Activated T-helper 2 cell treated with anti-CD3 and anti-CD28 coated beads, Interferon-gamma antibody, Interleukin-2, Interleukin-4, amounts not matched to agents 10 μg/mL and 5 μg/mL and 100 μg/mL, durations not matched to agents 14 hours and 24 hours and 36 hours (primary cell): Measurements from ENCODE around the gene S1PR4. TPM values are rescaled to one million over a fixed set of nuclear protein-coding genes. Genes with fewer than 3 reads are reported as not detected.
"Not testable (repeated sequence)": the region's sequence is repeated elsewhere in the genome, so short reads cannot be mapped to it uniquely, and the experiment has no call there.

Experiments
- DNase-seq: peaks from one replicate; pipeline ENCODE4 v3.0.0; 2021; ENCODE audit warnings: low spot score
- H3K27ac Mint-ChIP-seq: one replicate; pipeline ENCODE4 v1.8.0; 2021; ENCODE audit warnings: mixed read lengths
- H3K27me3 Mint-ChIP-seq: one replicate; pipeline ENCODE4 v1.8.0; 2021; ENCODE audit warnings: low read depth, mixed read lengths
- H3K36me3 Mint-ChIP-seq: one replicate; pipeline ENCODE4 v1.8.0; 2021; ENCODE audit warnings: low read depth, mixed read lengths
- H3K4me1 Mint-ChIP-seq: one replicate; pipeline ENCODE4 v1.8.0; 2021; ENCODE audit warnings: low read depth, mixed read lengths
- H3K4me3 Mint-ChIP-seq: one replicate; pipeline ENCODE4 v1.8.0; 2021; ENCODE audit warnings: low read depth, mild to moderate bottlenecking, moderate library complexity, mixed read lengths
- H3K9me3 Mint-ChIP-seq: one replicate; pipeline ENCODE4 v1.8.0; 2021; ENCODE audit warnings: mixed read lengths
- intact Hi-C: fragments of 100-400 bp; cut with micrococcal nuclease; formaldehyde crosslinking; loops from one replicate; pipeline ENCODE4 v1.15.1; 2023
- total RNA-seq: library from RNA; stranded (reverse); gene quantifications from 2 replicates; pipeline ENCODE4 v1.2.3, GENCODE V29; 2022

Gene S1PR4
- total RNA-seq, 1 donor from 2014 or later: 48.9 TPM

GRCh38 chr19:3154957-3155736, 23.4 kb upstream of the S1PR4 start:
- H3K9me3 Mint-ChIP-seq: peaks cover 6% of the 10 kb centered on the region
- H3K27me3 Mint-ChIP-seq: no peaks in the 10 kb centered on the region
- H3K4me1 Mint-ChIP-seq: peaks cover 9% of the 10 kb centered on the region
- intact Hi-C loops: loop anchor here (1.0 to 2.0 kb wide), 3 partner anchors 13 to 22 kb away; no protein-coding TSS in a partner anchor
- H3K27ac Mint-ChIP-seq: no peak overlapping the region
- no peak overlapping the region for H3K4me3 Mint-ChIP-seq
- DNase-seq: peak; percentile 79
- peaks cover 14% of the 10 kb centered on the region for H3K36me3 Mint-ChIP-seq

GRCh38 chr19:3157096-3157845, 21.3 kb upstream of the S1PR4 start:
- H3K27ac Mint-ChIP-seq: peak overlapping the region; percentile 44
- no peak for DNase-seq
- peaks cover 10% of the 10 kb centered on the region for H3K9me3 Mint-ChIP-seq
- intact Hi-C loops: no loop called here
- peaks cover 19% of the 10 kb centered on the region for H3K4me1 Mint-ChIP-seq
- H3K27me3 Mint-ChIP-seq: no peaks in the 10 kb centered on the region
- H3K36me3 Mint-ChIP-seq: peaks cover 29% of the 10 kb centered on the region
- no peak overlapping the region for H3K4me3 Mint-ChIP-seq

- H3K9me3 Mint-ChIP-seq: peaks cover 10% of the 10 kb centered on the region
- H3K27ac Mint-ChIP-seq: no peak overlapping the region
- intact Hi-C loops: no loop called here
- peaks cover 31% of the 10 kb centered on the region for H3K4me1 Mint-ChIP-seq
- peaks cover 51% of the 10 kb centered on the region for H3K36me3 Mint-ChIP-seq
- no peaks in the 10 kb centered on the region for H3K27me3 Mint-ChIP-seq
- no peak overlapping the region for H3K4me3 Mint-ChIP-seq
- DNase-seq: no peak
Measured at GRCh38 chr19:3159565-3159964, 19.0 kb upstream of the S1PR4 start.

DNA sequence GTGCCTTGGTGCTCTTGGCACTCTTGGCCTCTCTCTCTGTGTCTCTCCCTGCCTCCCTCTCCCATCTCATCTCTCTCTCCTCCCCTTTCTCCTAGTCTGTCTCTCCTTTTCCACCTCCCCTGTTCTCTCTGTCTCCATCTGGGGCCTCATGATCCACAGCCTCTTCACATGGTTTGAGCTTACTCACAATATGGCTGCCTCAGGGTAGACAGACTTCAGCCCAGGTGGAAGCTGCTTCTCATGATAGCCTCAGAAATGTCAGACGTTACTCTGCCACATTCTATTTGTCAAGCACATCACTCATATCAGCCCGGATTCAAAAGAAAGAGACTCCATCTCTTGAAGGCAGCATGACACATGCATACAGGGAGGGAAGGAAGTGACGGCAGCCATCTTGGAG, 18.4 kb upstream of the S1PR4 start:
- Mint-ChIP-seq H3K4me3 (no peak overlapping the region), H3K4me1 (peaks cover 31% of the 10 kb centered on the region), H3K9me3 (peaks cover 6% of the 10 kb centered on the region), H3K27ac (peak overlapping the region; percentile 68), H3K27me3 (no peaks in the 10 kb centered on the region), H3K36me3 (peaks cover 56% of the 10 kb centered on the region)
- intact Hi-C loops: loop anchor here (10.0 kb wide), 1 partner anchor 95 kb away; the partner anchor contains the start of gene TLE5
- no peak for DNase-seq

- H3K9me3 Mint-ChIP-seq: peaks cover 11% of the 10 kb centered on the region
- intact Hi-C loops: loop anchor here (10.0 kb wide), 1 partner anchor 97 kb away; the partner anchor contains the start of gene TLE5
- peak overlapping the region; percentile 78 for H3K27ac Mint-ChIP-seq
- H3K36me3 Mint-ChIP-seq: peaks cover 67% of the 10 kb centered on the region
- H3K4me1 Mint-ChIP-seq: peaks cover 36% of the 10 kb centered on the region
- DNase-seq: no peak
- no peaks in the 10 kb centered on the region for H3K27me3 Mint-ChIP-seq
- H3K4me3 Mint-ChIP-seq: no peak overlapping the region
Measured at GRCh38 chr19:3161453-3161852, 17.1 kb upstream of the S1PR4 start.

DNA sequence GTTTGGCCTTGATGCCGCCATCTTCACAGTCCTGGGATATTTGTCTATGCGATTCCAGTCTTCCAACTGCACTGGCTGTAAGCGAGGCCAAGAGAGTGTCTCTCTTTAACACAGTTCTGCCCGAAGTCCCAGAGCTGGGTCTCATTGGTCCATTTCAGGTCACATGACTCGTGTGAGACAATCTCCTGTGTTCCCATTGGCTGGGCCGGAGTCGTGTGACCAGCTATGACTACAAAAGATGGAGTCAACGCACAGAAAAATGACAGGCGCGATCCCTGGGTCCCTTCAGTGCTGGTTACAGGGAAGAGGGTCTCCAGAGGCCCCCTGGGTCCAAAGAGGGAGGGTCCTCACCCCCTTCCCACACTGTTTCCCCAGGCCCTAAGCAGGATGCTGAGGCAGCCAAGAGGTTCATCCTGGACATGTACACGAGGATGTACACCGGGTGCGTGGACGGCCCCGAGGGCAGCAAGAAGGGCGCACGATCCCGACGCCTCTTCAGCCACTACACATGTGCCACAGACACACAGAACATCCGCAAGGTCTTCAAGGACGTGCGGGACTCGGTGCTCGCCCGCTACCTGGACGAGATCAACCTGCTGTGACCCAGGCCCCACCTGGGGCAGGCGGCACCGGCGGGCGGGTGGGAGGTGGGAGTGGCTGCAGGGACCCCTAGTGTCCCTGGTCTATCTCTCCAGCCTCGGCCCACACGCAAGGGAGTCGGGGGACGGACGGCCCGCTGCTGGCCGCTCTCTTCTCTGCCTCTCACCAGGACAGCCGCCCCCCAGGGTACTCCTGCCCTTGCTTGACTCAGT, 15.9 kb upstream of the S1PR4 start:
- Mint-ChIP-seq H3K36me3 (peaks cover 76% of the 10 kb centered on the region), H3K27me3 (no peaks in the 10 kb centered on the region), H3K4me1 (peaks cover 33% of the 10 kb centered on the region), H3K27ac (peak overlapping the region; percentile 22), H3K4me3 (no peak overlapping the region), H3K9me3 (peaks cover 11% of the 10 kb centered on the region)
- intact Hi-C loops: loop anchor here (1.0 to 10.0 kb wide), 4 partner anchors 16 to 98 kb away; partner anchors contain the start of gene TLE5
- no peak for DNase-seq

GRCh38 chr19:3163230-3163886, 15.2 kb upstream of the S1PR4 start:
- H3K27me3 Mint-ChIP-seq: no peaks in the 10 kb centered on the region
- H3K4me1 Mint-ChIP-seq: peaks cover 30% of the 10 kb centered on the region
- H3K27ac Mint-ChIP-seq: no peak overlapping the region
- no peak overlapping the region for H3K4me3 Mint-ChIP-seq
- intact Hi-C loops: loop anchor here (1.0 to 10.0 kb wide), 4 partner anchors 17 to 99 kb away; partner anchors contain the start of gene TLE5
- H3K36me3 Mint-ChIP-seq: peaks cover 82% of the 10 kb centered on the region
- peaks cover 11% of the 10 kb centered on the region for H3K9me3 Mint-ChIP-seq
- DNase-seq: peak; percentile 56

GRCh38 chr19:3163943-3164342, 14.6 kb upstream of the S1PR4 start:
- Mint-ChIP-seq H3K27me3 (no peaks in the 10 kb centered on the region), H3K27ac (no peak overlapping the region), H3K4me3 (no peak overlapping the region), H3K9me3 (peaks cover 11% of the 10 kb centered on the region), H3K36me3 (peaks cover 82% of the 10 kb centered on the region), H3K4me1 (peaks cover 30% of the 10 kb centered on the region)
- intact Hi-C loops: loop anchor here (1.0 to 10.0 kb wide), 4 partner anchors 18 to 99 kb away; partner anchors contain the start of gene TLE5
- no peak for DNase-seq

GRCh38 chr19:3167533-3168272, 10.9 kb upstream of the S1PR4 start:
- intact Hi-C loops: loop anchor here (10.0 kb wide), 1 partner anchor 103 kb away; the partner anchor contains the start of gene TLE5
- Mint-ChIP-seq H3K4me3 (no peak overlapping the region), H3K27ac (no peak overlapping the region), H3K36me3 (peaks cover 64% of the 10 kb centered on the region), H3K27me3 (no peaks in the 10 kb centered on the region), H3K4me1 (peaks cover 24% of the 10 kb centered on the region), H3K9me3 (peaks cover 5% of the 10 kb centered on the region)
- DNase-seq: no peak

DNA sequence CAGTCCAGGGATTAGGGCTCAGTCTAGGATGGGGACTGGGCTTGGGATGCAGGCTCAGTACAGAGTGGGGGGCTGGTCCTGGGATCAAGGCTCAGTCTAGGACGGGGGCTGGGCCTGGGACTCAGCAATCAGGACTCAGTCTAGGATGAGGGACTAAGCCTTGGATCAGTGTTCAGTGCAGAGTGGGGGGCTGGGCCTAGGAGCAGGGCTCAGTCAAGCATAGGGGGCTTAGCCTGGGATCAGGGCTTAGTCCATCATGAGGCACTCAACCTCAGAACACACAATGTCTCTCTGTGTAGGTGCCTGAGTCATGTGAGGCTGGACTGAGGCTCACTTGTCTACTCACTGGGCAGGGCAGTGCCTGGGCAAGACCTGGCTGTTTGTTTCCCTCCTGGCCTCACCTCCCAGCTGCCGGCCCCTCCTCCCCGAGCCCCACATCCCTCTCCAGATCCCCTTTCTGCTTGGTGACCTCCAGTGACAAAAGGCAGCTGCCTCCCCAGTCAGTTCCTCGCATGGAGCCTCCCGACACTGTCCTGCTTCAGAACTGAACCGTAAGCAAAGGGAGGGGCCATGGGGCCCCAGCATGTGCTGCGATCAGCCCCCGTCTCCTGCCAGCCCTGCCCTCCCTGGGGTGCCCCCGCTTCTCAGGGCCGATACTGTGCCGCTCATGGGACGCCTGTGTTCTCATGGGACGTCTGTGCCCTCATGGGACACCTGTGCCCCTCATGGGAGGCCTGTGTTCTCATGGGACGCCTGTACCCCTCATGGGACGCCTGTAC, 6.5 kb upstream of the S1PR4 start:
- H3K4me3 Mint-ChIP-seq: no peak overlapping the region
- no peak overlapping the region for H3K27ac Mint-ChIP-seq
- no peak for DNase-seq

DNA sequence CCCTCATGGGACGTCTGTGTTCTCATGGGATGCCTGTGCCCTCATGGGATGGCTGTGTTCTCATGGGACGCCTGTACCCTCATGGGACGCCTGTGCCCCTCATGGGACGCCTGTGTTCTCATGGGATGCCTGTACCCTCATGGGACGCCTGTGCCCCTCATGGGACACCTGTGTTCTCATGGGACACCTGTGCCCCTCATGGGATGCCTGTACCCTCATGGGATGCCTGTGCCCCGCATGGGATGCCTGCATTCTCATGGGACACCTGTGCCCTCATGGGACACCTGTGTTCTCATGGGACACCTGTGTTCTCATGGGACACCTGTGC, 5.9 kb upstream of the S1PR4 start:
- intact Hi-C loops: not testable (repeated sequence)

More for the DNA sequence above, 6.5 kb upstream of the S1PR4 start:
- intact Hi-C loops: no loop called here
- H3K36me3 Mint-ChIP-seq: peaks cover 41% of the 10 kb centered on the region
- no peaks in the 10 kb centered on the region for H3K9me3 Mint-ChIP-seq
- H3K4me1 Mint-ChIP-seq: peaks cover 21% of the 10 kb centered on the region
- H3K27me3 Mint-ChIP-seq: no peaks in the 10 kb centered on the region

More for the DNA sequence above, 5.9 kb upstream of the S1PR4 start:
- not testable (repeated sequence) for H3K9me3 Mint-ChIP-seq, H3K27ac Mint-ChIP-seq, H3K27me3 Mint-ChIP-seq, DNase-seq, H3K4me3 Mint-ChIP-seq
- peaks cover 24% of the 10 kb centered on the region for H3K4me1 Mint-ChIP-seq
- H3K36me3 Mint-ChIP-seq: peaks cover 39% of the 10 kb centered on the region
